ENCODE measurements around the gene MYH10.

The MYH10 gene

DNA sequence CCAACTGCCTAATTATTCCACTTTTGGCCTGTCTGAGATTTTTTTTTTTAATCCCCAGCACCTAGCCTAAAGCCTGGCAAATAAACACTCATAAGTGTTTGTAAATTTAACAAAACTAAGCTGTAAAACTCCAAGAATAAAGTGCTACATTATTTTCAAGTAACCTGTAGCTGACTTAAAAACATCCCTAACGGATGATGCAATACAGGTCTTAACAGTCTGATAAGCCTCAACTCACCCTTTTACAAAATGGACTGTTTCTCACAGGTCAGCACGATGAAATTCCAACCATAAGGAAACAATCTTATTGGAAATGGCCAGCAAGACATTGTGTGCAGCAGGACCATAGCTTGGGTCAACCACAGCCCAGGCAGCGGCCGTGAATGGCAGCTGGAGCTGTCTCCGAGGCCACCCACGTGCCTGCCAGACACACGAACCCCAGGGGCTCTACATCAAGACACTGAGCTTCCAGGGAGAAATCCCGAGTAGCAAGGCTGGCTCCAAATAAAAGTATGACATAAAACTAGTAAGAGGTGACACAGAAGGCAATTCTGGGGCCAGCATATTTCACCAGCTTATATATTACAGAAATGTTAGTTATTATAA, 135.9 kb downstream of the MYH10 start:
- Histone ChIP-seq H3K9ac (ENCODE audit: low read length) (no peak overlapping the region), H3K4me3 (ENCODE audit: low read depth, low read length) (no peak overlapping the region), H3K27me3 (ENCODE audit: control insufficient read depth, insufficient read depth, low read length) (no peaks in the 10 kb centered on the region), H3K9me3 (ENCODE audit: control insufficient read depth, insufficient read depth, low read depth, low read length) (no peaks in the 10 kb centered on the region), H3K27ac (ENCODE audit: low read depth, low read length) (peak overlapping the region; percentile 46; the same call in 1 of the 2 replicates), H3K4me1 (ENCODE audit: control insufficient read depth, insufficient read depth, low read length) (no peaks in the 10 kb centered on the region), H3K36me3 (ENCODE audit: control insufficient read depth, insufficient read depth, low read length) (peaks cover 97% of the 10 kb centered on the region)

DNA sequence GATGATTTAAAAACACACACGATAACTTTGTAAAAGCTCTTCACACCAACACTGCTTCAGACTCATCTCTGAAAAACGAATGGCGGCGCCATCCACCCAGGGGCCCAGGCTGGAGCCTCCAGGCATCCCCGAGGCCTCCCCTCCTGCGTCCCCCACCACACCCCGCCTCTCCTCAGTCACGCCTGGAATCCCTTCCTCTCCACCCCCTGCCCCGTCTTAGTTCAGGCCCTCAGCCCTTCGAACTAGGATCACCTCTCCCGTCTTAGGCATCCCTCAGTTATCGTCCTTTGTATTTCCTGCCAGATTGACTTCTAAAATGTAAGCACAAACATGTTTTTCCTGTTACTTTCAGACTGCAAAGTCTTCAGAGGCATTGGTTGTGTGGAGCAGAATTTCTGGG, 136.5 kb downstream of the MYH10 start:
- H3K4me1 ChIP-seq (ENCODE audit: control insufficient read depth, insufficient read depth, low read length) = no peaks in the 10 kb centered on the region
- H3K27ac ChIP-seq (ENCODE audit: low read depth, low read length) = peak overlapping the region; percentile 46; the same call in 1 of the 2 replicates
- H3K9ac ChIP-seq (ENCODE audit: low read length) = no peak overlapping the region
- no peaks in the 10 kb centered on the region for H3K27me3 ChIP-seq (ENCODE audit: control insufficient read depth, insufficient read depth, low read length)
- peaks cover 96% of the 10 kb centered on the region for H3K36me3 ChIP-seq (ENCODE audit: control insufficient read depth, insufficient read depth, low read length)
- no peaks in the 10 kb centered on the region for H3K9me3 ChIP-seq (ENCODE audit: control insufficient read depth, insufficient read depth, low read depth, low read length)
- no peak overlapping the region for H3K4me3 ChIP-seq (ENCODE audit: low read depth, low read length)

DNA sequence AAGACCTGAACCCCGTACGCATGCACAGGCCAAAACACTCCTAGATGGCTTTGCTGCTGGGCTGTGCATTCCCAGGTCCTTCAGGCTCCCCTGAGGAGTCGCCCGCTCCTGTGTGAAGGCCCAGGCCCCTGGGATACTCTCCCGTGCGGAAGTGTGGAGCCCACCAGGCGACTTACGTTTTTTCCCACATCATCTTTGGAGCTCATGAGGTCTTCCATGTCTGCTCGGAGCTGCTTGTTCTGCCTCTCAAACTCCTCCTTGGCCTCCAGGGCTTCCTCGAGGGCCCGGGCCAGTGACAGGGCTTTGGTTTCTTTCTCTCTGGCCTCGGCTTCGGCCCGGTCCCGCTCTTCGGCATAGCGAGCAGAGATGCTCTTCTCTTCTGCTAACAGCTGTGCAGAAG, 138.4 kb downstream of the MYH10 start:
- Histone ChIP-seq H3K27ac (ENCODE audit: low read depth, low read length) (no peak overlapping the region), H3K27me3 (ENCODE audit: control insufficient read depth, insufficient read depth, low read length) (no peaks in the 10 kb centered on the region), H3K4me1 (ENCODE audit: control insufficient read depth, insufficient read depth, low read length) (no peaks in the 10 kb centered on the region), H3K36me3 (ENCODE audit: control insufficient read depth, insufficient read depth, low read length) (peaks cover 98% of the 10 kb centered on the region), H3K4me3 (ENCODE audit: low read depth, low read length) (no peak overlapping the region), H3K9ac (ENCODE audit: low read length) (no peak overlapping the region), H3K9me3 (ENCODE audit: control insufficient read depth, insufficient read depth, low read depth, low read length) (no peaks in the 10 kb centered on the region)

DNA sequence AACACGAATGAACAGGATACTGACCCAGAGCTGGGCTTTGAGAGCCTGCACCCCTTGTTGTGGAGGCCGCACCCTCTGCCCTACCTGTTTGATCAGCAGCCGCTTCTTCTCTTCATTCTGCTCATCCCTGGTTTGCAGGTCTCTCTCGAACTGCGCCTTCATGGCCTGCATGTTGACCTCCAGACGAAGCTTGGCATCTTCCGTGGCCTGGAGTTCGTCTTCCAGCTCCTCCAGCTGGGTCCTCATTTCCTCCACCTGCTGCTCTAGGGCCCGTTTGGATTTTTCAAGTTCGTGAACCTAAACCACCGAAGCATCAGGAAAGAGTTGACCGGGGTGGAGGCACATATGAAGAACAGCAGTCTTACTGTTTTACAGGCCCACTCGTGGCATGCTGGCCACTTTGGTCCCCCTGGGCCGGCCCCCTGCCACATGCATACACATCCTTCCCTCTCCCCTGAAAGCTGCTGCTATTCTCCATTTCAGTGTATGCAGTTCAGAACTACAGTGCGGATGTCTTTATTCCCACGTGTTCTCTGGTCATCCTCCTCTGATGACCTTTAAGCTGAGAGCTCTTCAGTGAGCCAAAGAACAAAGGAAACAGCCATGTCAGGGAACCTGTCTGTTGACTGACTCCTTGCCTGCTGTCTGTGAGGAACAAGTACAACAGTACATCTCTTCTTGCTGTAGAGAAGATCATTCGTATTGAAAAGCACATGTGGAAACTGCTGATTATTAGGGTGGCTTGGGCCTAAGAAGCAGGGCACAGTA, 140.1 kb downstream of the MYH10 start:
- Histone ChIP-seq H3K27me3 (ENCODE audit: control insufficient read depth, insufficient read depth, low read length) (no peaks in the 10 kb centered on the region), H3K9me3 (ENCODE audit: control insufficient read depth, insufficient read depth, low read depth, low read length) (no peaks in the 10 kb centered on the region; the same call in 1 of the 2 replicates), H3K36me3 (ENCODE audit: control insufficient read depth, insufficient read depth, low read length) (peaks cover 99% of the 10 kb centered on the region), H3K9ac (ENCODE audit: low read length) (no peak overlapping the region), H3K4me3 (ENCODE audit: low read depth, low read length) (no peak overlapping the region), H3K4me1 (ENCODE audit: control insufficient read depth, insufficient read depth, low read length) (no peaks in the 10 kb centered on the region), H3K27ac (ENCODE audit: low read depth, low read length) (no peak overlapping the region)

DNA sequence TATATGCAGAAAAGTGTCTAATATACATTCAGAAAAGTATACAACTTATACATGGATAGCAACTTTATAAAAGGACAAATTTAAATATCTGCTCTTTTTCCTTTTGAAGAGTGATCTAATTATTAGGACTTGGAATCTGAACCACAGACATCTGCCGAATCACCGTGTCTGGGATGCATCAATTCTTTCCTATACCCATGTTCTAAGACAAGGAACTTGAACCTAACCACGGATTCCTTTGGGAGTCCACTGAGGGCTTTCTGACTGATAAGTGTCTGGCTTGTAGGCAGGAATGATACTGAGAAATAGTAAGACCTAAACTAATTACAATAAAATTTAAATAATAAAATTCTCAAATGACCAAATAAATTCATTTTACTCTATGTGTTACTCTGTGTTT, 140.7 kb downstream of the MYH10 start:
- H3K9me3 ChIP-seq (ENCODE audit: control insufficient read depth, insufficient read depth, low read depth, low read length) = no peaks in the 10 kb centered on the region; the same call in 1 of the 2 replicates
- no peaks in the 10 kb centered on the region for H3K4me1 ChIP-seq (ENCODE audit: control insufficient read depth, insufficient read depth, low read length)
- H3K36me3 ChIP-seq (ENCODE audit: control insufficient read depth, insufficient read depth, low read length) = peaks cover 99% of the 10 kb centered on the region
- H3K27me3 ChIP-seq (ENCODE audit: control insufficient read depth, insufficient read depth, low read length) = no peaks in the 10 kb centered on the region
- no peak overlapping the region for H3K4me3 ChIP-seq (ENCODE audit: low read depth, low read length)
- no peak overlapping the region for H3K9ac ChIP-seq (ENCODE audit: low read length)
- H3K27ac ChIP-seq (ENCODE audit: low read depth, low read length) = no peak overlapping the region

DNA sequence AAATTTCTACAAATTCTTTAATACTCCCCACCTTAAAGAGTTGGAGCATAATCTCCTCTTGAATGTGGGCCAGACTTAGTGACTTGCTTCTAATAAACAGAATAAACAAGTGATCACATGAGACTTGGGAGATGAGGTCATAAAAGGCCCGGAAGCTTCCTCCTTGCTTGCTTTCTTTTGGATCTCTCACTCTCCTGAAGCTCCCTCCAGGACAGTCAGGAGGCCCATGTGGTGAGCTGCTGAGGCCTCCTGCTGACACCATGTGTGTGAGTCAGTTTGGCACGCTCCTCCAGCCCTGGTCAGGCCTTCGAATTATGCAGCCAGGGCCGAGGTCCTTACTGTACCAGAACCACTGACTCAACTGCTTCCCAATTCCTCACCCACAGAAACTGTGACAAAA, 141.6 kb downstream of the MYH10 start:
- Histone ChIP-seq H3K4me3 (ENCODE audit: low read depth, low read length) (no peak overlapping the region), H3K36me3 (ENCODE audit: control insufficient read depth, insufficient read depth, low read length) (peaks cover 99% of the 10 kb centered on the region), H3K4me1 (ENCODE audit: control insufficient read depth, insufficient read depth, low read length) (no peaks in the 10 kb centered on the region), H3K9ac (ENCODE audit: low read length) (no peak overlapping the region), H3K27ac (ENCODE audit: low read depth, low read length) (no peak overlapping the region), H3K27me3 (ENCODE audit: control insufficient read depth, insufficient read depth, low read length) (no peaks in the 10 kb centered on the region), H3K9me3 (ENCODE audit: control insufficient read depth, insufficient read depth, low read depth, low read length) (no peaks in the 10 kb centered on the region; the same call in 1 of the 2 replicates)

DNA sequence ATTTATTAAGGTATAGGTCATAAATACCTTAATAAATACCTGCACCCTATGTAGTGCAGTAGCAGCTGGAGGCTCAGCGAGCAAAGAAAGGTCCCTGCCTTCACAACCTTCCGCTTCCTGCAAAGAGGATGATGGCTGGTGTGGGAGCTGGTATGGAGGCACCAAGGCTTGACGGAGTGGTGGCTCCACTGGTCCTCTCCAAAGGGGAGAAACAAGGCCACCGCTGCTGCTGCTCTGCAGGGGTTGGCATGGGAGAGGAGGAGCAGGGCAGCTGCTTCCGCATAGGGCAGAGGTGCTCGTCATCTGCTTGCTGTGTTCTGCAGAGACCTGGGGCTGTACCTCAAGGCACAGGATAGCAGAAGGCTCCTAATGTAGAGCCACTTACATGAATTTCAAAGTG, 142.0 kb downstream of the MYH10 start:
- Histone ChIP-seq H3K27me3 (ENCODE audit: control insufficient read depth, insufficient read depth, low read length) (no peaks in the 10 kb centered on the region), H3K9me3 (ENCODE audit: control insufficient read depth, insufficient read depth, low read depth, low read length) (no peaks in the 10 kb centered on the region; the same call in 1 of the 2 replicates), H3K36me3 (ENCODE audit: control insufficient read depth, insufficient read depth, low read length) (peaks cover 99% of the 10 kb centered on the region), H3K4me1 (ENCODE audit: control insufficient read depth, insufficient read depth, low read length) (no peaks in the 10 kb centered on the region), H3K4me3 (ENCODE audit: low read depth, low read length) (no peak overlapping the region), H3K9ac (ENCODE audit: low read length) (no peak overlapping the region), H3K27ac (ENCODE audit: low read depth, low read length) (no peak overlapping the region)

DNA sequence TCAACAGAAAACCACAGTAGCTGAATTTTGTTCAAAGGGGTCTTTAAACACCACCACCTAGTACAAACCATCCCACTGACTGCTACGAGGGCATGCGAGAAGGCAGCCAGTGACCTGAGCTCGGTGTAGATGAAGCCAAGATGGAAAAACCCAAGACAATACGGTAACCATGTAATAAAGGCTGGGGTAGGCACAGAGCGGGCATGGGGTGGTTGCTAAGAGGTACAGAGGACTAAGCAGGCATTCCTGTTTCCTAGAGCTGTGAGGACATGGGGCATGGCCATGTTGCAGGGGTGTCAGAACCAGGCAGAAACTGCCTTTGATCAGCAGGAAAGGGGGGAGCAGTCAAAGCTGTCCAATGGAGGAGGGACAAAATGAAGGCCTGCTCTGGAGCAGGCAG, 142.8 kb downstream of the MYH10 start:
- Histone ChIP-seq H3K27ac (ENCODE audit: low read depth, low read length) (no peak overlapping the region), H3K27me3 (ENCODE audit: control insufficient read depth, insufficient read depth, low read length) (no peaks in the 10 kb centered on the region), H3K36me3 (ENCODE audit: control insufficient read depth, insufficient read depth, low read length) (peaks cover 99% of the 10 kb centered on the region), H3K4me3 (ENCODE audit: low read depth, low read length) (no peak overlapping the region), H3K9ac (ENCODE audit: low read length) (no peak overlapping the region), H3K9me3 (ENCODE audit: control insufficient read depth, insufficient read depth, low read depth, low read length) (no peaks in the 10 kb centered on the region; the same call in 1 of the 2 replicates), H3K4me1 (ENCODE audit: control insufficient read depth, insufficient read depth, low read length) (no peaks in the 10 kb centered on the region)

DNA sequence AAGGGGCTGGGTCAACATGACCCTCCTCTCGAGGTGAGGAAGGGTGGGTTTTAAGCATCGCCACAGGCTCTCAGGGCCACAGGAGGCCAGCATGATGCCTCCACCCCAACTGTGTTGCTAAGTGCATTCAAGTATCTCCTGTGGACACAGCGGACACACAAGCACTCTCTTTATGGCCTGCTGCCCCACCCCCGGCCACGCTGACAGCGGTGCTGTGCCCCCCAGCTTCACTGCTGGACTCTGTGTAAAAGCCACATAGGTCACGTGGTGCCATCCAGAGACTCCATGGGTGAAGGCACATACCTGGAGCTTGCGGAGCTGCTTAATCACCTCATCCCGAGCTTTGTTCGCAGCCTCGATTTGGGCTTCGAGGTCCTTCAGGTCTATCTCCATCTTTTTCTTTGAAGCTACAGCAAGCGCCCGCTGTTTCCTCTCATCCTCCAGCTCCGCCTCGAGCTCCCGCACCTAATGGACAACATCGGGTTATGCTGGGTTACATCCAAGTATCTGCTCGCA, 143.3 kb downstream of the MYH10 start:
- Histone ChIP-seq H3K4me3 (ENCODE audit: low read depth, low read length) (no peak overlapping the region), H3K9ac (ENCODE audit: low read length) (no peak overlapping the region), H3K9me3 (ENCODE audit: control insufficient read depth, insufficient read depth, low read depth, low read length) (no peaks in the 10 kb centered on the region; the same call in 1 of the 2 replicates), H3K27ac (ENCODE audit: low read depth, low read length) (no peak overlapping the region), H3K36me3 (ENCODE audit: control insufficient read depth, insufficient read depth, low read length) (peaks cover 99% of the 10 kb centered on the region), H3K4me1 (ENCODE audit: control insufficient read depth, insufficient read depth, low read length) (no peaks in the 10 kb centered on the region), H3K27me3 (ENCODE audit: control insufficient read depth, insufficient read depth, low read length) (no peaks in the 10 kb centered on the region)

DNA sequence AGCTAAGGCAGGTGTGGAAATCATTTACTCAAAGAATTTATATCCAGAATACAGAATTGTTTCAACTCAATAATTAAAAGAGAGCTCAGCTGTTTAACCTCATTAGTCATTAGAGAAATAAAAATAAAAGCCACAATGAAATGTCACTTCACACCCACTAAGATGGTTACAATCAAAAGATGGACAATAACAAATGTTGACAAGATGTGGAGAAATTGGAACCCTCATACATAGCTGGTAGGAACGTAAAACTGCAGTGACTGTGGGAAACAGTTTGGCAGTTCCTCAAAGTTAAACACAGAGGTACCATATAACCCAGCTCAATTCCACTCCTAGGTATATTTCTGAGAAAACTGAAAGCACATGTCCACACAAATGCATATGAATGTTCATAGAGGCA, 145.0 kb downstream of the MYH10 start:
- Histone ChIP-seq H3K9ac (ENCODE audit: low read length) (no peak overlapping the region), H3K4me1 (ENCODE audit: control insufficient read depth, insufficient read depth, low read length) (no peaks in the 10 kb centered on the region), H3K36me3 (ENCODE audit: control insufficient read depth, insufficient read depth, low read length) (peaks cover 99% of the 10 kb centered on the region), H3K27ac (ENCODE audit: low read depth, low read length) (no peak overlapping the region), H3K27me3 (ENCODE audit: control insufficient read depth, insufficient read depth, low read length) (no peaks in the 10 kb centered on the region), H3K4me3 (ENCODE audit: low read depth, low read length) (no peak overlapping the region), H3K9me3 (ENCODE audit: control insufficient read depth, insufficient read depth, low read depth, low read length) (no peaks in the 10 kb centered on the region; the same call in 1 of the 2 replicates)

DNA sequence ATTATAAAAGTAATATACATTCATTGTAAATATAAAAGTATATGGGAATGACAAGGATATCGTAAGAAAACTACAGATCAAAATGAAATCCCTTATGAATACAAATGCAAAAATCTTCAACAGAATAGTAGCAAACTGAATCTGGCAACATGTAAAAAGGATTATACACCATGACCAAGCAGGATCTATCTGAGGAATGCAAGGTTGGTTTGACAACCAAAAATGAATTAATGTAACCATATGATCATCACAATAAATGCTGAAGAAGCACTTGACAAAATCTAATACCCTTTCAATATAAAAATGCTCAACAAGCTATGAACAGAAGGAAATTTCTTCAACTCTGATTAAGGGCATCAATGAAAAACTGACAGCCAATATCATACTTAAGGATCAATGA, 146.1 kb downstream of the MYH10 start:
- no peak overlapping the region for H3K27ac ChIP-seq (ENCODE audit: low read depth, low read length)
- H3K9ac ChIP-seq (ENCODE audit: low read length) = no peak overlapping the region
- H3K9me3 ChIP-seq (ENCODE audit: control insufficient read depth, insufficient read depth, low read depth, low read length) = no peaks in the 10 kb centered on the region; the same call in 1 of the 2 replicates
- H3K36me3 ChIP-seq (ENCODE audit: control insufficient read depth, insufficient read depth, low read length) = peaks cover 99% of the 10 kb centered on the region
- no peaks in the 10 kb centered on the region for H3K27me3 ChIP-seq (ENCODE audit: control insufficient read depth, insufficient read depth, low read length)
- H3K4me3 ChIP-seq (ENCODE audit: low read depth, low read length) = no peak overlapping the region
- no peaks in the 10 kb centered on the region for H3K4me1 ChIP-seq (ENCODE audit: control insufficient read depth, insufficient read depth, low read length)
